Hematopoietic multipotent progenitor cell (in vitro differentiated cells): ENCODE data around the gene SMAD3. TPM values are rescaled to one million over a fixed set of nuclear protein-coding genes. Genes with fewer than 3 reads are reported as not detected.

Experiments used
- DNase-seq, 3 donors: peaks; one replicate each; pipeline ENCODE4 v3.0.0-alpha.2; 2011 to 2015; ENCODE audit warnings: low read depth in 2 of 3, low spot score in 2 of 3
- total RNA-seq: library from RNA; depleted of rRNA; stranded (reverse); fragments of >200 nt; gene quantifications from one replicate; pipeline ENCODE4 v1.2.3, GENCODE V29; 2012

The SMAD3 gene
- total RNA-seq, 1 donor, result 54.7 TPM

DNA sequence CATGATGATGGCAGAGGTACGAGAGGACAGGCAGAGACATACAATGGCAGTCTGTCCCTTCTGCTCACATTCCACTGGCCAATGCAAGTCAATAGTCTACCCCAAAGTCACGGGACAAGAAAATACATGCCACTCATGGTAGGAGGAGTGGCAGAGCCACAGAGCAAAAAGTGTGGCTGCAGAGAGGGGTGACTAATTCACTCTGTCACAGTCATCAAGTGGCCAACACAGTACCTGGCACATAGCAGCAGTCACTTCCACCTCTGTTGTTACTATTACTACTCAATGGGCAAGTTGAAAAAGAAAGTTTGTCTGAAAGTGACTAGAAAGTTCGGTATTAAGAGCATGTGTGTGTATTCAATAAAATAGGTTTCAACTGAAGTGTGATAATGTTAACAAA lies 91.4 kb downstream of the SMAD3 start:
- DNase-seq, result no peak

GRCh38 chr15:67157521-67158252 lies 92.3 kb downstream of the SMAD3 start:
- no peak for DNase-seq

- DNase-seq, result no peak
Measured at GRCh38 chr15:67158367-67158766, 93.0 kb downstream of the SMAD3 start.

DNA sequence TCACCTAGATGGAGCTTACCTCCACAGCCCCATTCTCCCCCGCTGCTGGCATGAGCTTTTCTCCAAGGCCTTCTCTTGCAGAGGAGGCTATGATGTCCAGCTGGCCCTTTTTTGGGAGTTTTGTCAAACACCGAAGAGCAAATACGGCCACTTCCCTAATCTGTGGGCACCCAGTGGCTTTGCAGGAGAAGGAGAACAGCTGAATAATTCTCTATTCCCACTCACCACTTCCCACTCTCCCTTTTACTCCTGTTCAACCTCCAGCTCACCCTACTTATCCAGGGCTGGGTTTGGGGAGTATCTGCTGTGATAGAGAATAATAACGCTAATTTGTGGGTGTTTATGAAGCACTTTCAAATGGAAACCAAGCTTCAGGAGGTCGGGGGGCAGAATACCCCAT lies 96.0 kb downstream of the SMAD3 start:
- DNase-seq, result no peak

GRCh38 chr15:67161881-67162280 lies 96.5 kb downstream of the SMAD3 start:
- no peak for DNase-seq

GRCh38 chr15:67163180-67163579 lies 97.8 kb downstream of the SMAD3 start:
- no peak for DNase-seq

GRCh38 chr15:67164401-67164791 lies 99.0 kb downstream of the SMAD3 start:
- no peak for DNase-seq

GRCh38 chr15:67164811-67165253 lies 99.4 kb downstream of the SMAD3 start:
- DNase-seq, result no peak

- no peak for DNase-seq
Measured at GRCh38 chr15:67165254-67166253, 100.2 kb downstream of the SMAD3 start.

DNA sequence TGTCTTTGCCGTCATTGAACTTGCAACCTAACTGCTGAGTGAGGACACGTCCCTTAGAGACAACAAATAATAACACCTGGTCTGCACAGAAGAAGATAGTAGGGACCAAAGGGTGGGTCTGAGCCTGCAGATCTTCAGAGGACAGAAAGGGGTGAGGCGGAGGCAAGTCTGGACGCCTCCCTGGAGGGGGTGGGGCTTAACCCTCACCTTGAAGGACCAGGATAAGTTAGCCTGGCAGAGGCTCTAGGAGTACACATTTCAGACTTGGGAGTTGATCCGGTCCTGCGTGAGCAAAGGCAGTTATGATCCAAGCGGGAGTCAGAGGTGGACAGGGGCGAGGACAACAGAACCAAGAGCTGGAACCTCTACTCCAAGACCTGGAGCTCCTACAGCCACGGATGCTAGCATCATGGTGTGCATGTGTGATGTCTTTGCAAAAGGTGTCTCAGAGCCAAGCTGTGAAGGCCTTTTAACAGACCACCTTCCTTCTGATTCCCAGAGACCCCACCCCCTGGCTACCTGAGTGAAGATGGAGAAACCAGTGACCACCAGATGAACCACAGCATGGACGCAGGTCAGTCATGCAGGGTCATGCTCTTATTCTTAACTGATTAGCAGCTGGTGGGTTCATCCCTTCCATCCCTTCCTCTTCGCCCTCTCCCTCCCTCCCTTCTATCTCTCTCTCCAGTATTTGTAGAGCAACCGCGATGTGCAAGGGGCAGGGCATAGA lies 101.0 kb downstream of the SMAD3 start:
- no peak for DNase-seq

- DNase-seq, result no peak
Measured at GRCh38 chr15:67167091-67167490, 101.7 kb downstream of the SMAD3 start.

DNA sequence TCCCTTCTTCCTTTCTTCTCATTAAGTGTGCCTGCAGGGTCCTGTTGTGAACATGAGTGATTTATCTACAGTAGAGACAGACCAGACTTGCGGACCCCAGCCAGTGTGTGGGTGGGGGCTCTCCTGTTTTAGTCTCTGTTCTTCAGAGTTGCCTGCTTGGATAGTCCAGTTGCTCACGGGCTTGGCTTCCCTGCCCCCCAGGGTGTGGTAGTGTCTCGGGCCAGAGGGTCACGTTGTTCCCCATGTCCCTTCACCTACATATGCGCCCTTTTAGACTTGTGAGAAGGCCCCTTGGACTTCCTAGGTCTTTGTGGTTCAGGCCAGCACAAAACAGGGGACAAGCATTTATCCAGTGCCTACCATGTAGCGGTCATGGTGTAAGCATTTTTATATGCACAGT lies 103.3 kb downstream of the SMAD3 start:
- DNase-seq, result no peak

DNA sequence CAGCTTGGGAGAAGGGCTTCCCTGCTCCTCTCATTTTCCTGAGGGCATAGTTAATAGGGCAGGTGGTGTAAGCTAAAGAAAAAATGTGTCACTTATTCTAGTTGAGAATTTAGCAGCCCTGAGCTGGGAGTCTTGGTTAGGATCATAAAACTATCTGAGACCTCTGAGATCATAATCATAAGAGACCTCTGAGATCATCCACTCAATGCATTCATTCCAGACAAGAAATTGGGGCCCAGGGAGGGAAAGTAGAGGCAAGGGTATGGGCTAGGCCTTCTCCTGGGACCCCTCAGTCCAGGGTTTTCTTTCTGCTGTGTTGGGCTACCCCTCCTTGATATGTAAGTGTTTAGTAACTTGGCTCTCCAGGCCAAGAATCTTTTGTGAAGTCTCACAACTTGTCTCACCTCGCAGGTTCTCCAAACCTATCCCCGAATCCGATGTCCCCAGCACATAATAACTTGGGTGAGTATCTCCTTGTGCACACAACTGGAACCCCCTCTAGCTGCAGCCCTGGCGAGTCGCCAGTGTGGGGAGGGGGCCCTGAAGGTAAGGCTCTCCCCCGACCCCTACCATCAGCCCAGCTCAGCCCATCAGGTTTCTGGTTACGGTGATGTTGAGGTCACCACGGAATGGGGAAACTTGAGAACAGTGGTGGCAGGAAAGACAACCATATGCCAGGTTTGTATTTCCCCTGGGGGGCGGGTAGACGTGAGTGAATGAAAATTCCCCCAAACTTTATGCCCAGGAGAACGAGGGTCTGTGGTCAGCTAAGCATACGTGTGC lies 104.9 kb downstream of the SMAD3 start:
- no peak for DNase-seq

DNA sequence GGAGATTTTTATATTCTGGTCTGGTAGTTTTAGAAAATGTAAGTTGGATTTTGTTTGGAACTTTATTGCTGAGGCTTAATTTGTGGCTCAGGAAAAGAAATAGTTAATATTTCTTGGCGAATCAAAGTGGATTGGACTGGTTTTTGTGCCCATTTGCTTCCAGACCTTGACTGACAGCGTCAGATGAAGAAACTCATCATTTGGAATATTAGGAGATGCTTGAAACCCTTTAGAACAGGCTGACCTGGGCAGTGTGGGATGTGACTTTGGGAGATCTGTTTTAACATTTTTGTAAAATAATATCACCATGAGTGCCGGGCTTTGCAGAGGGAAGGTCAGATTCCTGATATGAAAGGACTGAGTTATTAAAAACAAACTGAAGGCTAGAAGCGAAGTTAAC lies 106.1 kb downstream of the SMAD3 start:
- no peak for DNase-seq

DNA sequence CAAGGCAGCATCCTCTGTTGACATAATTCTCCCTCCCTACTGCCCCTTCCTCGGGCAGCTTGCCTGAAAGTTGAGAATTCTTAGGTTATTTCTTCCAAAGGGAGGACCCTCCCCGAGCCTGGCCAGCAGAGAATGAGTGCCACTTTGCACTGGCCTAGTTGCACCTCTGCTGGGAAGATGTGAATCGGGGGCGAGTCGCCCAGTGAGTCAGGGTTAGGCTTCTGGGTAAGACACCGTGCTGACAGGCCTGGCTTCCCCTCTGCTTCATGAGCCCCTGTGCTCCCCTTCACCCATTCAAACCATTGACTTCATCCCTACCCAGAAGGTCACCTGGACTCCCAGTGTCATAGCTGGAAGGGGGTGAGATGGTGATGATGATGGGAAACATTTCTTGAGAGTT lies 106.8 kb downstream of the SMAD3 start:
- DNase-seq, result no peak

DNA sequence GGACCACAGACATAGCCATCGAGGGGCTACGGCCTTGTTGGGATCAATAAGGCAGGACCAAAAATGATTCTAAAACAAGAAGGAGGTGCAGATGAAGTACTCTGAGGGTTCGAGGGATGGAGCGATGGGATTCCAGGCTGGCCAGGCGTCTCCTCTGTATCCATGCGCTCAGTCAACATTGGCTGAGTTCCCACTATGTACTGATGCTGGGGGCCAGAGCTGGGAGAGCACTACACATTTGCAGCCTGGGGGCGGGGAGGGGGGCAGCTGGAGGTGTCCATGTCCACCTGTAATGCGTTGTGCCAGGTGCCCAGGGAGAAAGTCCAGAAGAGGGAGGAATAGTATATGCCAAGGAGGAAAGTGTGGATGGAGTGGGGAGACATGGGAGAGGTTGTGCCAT lies 107.6 kb downstream of the SMAD3 start:
- DNase-seq, result no peak

GRCh38 chr15:67173786-67174185 lies 108.4 kb downstream of the SMAD3 start:
- no peak for DNase-seq

DNA sequence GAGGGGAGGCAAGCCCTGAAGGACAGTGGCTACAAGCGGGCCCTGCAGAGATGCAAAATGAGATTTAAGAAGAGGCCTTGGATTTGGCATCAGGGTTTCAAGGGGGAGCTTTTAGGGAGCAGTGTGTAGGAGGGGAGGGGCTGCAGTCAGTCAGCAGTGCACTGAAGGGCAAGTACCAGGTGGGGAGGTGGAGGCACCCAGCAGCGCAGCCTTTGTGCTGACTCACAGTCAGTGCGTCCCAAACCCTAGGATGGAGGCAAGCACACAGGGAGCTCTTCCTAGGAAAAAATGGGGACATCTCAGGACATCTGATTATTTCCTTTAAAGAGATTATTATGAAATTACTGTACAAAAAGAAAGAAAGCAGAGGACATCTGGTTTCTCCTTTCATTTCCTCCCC lies 109.0 kb downstream of the SMAD3 start:
- DNase-seq, result no peak

DNA sequence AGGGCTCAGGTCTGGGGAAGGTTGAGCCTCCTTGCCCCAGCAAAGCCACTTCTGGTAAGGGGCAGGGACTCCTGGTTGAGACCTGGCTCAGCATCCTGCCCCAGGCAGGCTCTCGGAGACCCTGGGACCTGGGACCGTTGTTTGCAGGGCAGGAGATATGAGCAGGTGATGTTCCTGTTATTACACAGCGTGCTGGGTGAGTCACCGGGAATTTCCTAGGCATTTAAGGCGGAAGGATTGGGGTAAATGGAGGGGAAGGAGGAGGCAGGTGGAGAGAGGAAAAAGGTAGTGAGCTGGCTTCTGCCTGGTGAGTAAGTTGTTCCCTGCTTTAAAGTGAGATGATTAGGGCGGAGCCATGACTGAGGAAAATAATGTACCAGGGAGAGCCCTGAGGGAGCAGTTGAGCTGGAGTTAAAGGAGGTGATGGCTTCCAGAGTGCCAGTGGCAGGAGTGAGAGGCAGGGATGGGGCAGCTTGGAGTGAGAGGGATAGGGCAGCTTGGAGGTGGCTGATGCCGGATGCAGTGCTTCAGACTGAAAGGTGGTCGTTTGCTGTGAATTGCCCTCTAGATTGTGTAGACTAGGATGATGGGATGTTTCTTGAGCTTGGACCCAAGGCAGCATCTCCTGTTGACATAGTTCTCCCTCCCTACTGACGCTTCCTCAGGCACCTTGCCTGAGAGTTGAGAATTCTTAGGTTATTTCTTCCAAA lies 109.6 kb downstream of the SMAD3 start:
- DNase-seq, result no peak

DNA sequence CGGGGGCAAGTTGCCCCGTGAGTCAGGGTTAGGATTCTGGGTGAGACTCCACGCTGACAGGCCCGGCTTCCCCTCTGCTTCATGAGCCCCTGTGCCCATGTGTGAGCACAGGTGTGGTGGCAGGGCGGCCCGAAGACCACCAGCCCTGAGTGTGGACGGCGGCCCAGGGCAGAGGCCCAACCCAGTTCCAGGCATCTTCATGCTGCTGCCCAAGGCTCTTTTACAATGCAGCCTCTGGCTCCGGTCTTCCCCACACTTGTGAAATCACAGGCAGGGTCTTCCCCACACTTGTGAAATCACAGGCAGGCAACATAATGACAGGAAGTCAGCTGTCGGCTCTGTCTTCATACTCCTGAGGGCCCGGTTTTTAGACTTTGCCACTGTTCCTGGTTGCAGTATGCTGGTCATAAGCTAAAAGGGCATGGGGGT lies 110.3 kb downstream of the SMAD3 start:
- DNase-seq, result peak in 1 of 3 donors; percentile 28
